Astrocyte (in vitro differentiated cells and primary cell): ENCODE results near the gene LGI1. TPM values are rescaled to one million over a fixed set of nuclear protein-coding genes. Genes with fewer than 3 reads are reported as not detected.
A peak's percentile ranks its signal among the peaks of the same experiment; 100 is the strongest.

Experiments used
- DNase-seq: peaks from one replicate; pipeline ENCODE4 v3.0.0-alpha.2; 2010; ENCODE audit warnings: low read depth
- FAIRE-seq: peaks from 2 replicates; lab custom pipeline; 2011; peaks lifted over from hg19 to GRCh38; lab: Jason Lieb, UNC
- H2AFZ ChIP-seq: 2 replicates; pipeline ENCODE4 v1.6.0; 2012; ENCODE audit warnings: low read depth, low read length, inconsistent platforms
- H3K27ac ChIP-seq: 2 replicates; pipeline ENCODE4 v1.5.1; 2011; ENCODE audit warnings: low read depth, low read length, inconsistent platforms
- H3K27me3 ChIP-seq: 2 replicates; pipeline ENCODE4 v1.6.0; 2011; ENCODE audit warnings: low read length, inconsistent platforms; ENCODE audit not compliant: insufficient read depth
- H3K36me3 ChIP-seq: 2 replicates; pipeline ENCODE4 v1.5.1; 2011; ENCODE audit warnings: low read length, inconsistent platforms; ENCODE audit not compliant: insufficient read depth
- H3K4me1 ChIP-seq: 2 replicates; pipeline ENCODE4 v1.5.1; 2011; ENCODE audit warnings: low read length, inconsistent platforms; ENCODE audit not compliant: insufficient read depth
- H3K4me2 ChIP-seq: 2 replicates; pipeline ENCODE4 v1.6.0; 2012; ENCODE audit warnings: low read length, inconsistent platforms
- H3K4me3 ChIP-seq: 2 replicates; pipeline ENCODE4 v1.5.1; 2011; ENCODE audit warnings: low read depth, mild to moderate bottlenecking, low read length, inconsistent platforms; ENCODE audit not compliant: insufficient read depth
- H3K79me2 ChIP-seq: 2 replicates; pipeline ENCODE4 v1.6.0; 2012; ENCODE audit warnings: mild to moderate bottlenecking, low read length, inconsistent platforms; ENCODE audit not compliant: insufficient read depth
- H3K9ac ChIP-seq: 2 replicates; pipeline ENCODE4 v1.6.0; 2012; ENCODE audit warnings: mild to moderate bottlenecking, low read length, inconsistent platforms
- H3K9me3 ChIP-seq: 2 replicates; pipeline ENCODE4 v1.5.1; 2012; ENCODE audit warnings: low read depth, mild to moderate bottlenecking, low read length, inconsistent platforms; ENCODE audit not compliant: insufficient read depth
- H4K20me1 ChIP-seq: 2 replicates; pipeline ENCODE4 v1.6.0; 2012; ENCODE audit warnings: low read length, inconsistent platforms; ENCODE audit not compliant: insufficient read depth
- H3K27ac Mint-ChIP-seq: one replicate; pipeline ENCODE4 v1.8.0; 2021; ENCODE audit warnings: mild to moderate bottlenecking, mixed read lengths; ENCODE audit not compliant: unreplicated experiment
- H3K27me3 Mint-ChIP-seq: one replicate; pipeline ENCODE4 v1.8.0; 2021; ENCODE audit warnings: low read depth, mixed read lengths; ENCODE audit not compliant: unreplicated experiment
- H3K36me3 Mint-ChIP-seq: one replicate; pipeline ENCODE4 v1.8.0; 2021; ENCODE audit warnings: low read depth, mixed read lengths; ENCODE audit not compliant: unreplicated experiment
- H3K4me1 Mint-ChIP-seq: one replicate; pipeline ENCODE4 v1.8.0; 2021; ENCODE audit warnings: low read depth, mixed read lengths; ENCODE audit not compliant: unreplicated experiment
- H3K4me3 Mint-ChIP-seq: one replicate; pipeline ENCODE4 v1.8.0; 2021; ENCODE audit warnings: mild to moderate bottlenecking, moderate library complexity, mixed read lengths; ENCODE audit not compliant: unreplicated experiment
- H3K9me3 Mint-ChIP-seq: one replicate; pipeline ENCODE4 v1.8.0; 2021; ENCODE audit warnings: mild to moderate bottlenecking, mixed read lengths; ENCODE audit not compliant: unreplicated experiment
- CTCF ChIP-seq: IDR thresholded peaks from 2 replicates; pipeline ENCODE4 v1.5.1; 2011; ENCODE audit warnings: low read depth, mild to moderate bottlenecking, inconsistent platforms, low read length, moderate library complexity; ENCODE audit not compliant: insufficient read depth
- EZH2 ChIP-seq: IDR thresholded peaks from 2 replicates; pipeline ENCODE4 v1.6.1; 2012; ENCODE audit warnings: mild to moderate bottlenecking, low read length, inconsistent platforms; ENCODE audit not compliant: insufficient read depth
- total RNA-seq: library from RNA; stranded (reverse); gene quantifications from 2 replicates; pipeline ENCODE4 v1.2.1, GENCODE V29; 2021

Gene LGI1
- total RNA-seq, 1 donor from 2014 or later, result 2.0 TPM

- no peak overlapping the region for H3K27ac Mint-ChIP-seq
- Histone ChIP-seq H4K20me1 (no peaks in the 10 kb centered on the region), H3K27ac (no peak overlapping the region), H3K4me3 (no peak overlapping the region), H3K79me2 (no peaks in the 10 kb centered on the region), H3K4me2 (no peak overlapping the region), H3K4me1 (no peaks in the 10 kb centered on the region), H3K9ac (no peak overlapping the region), H3K9me3 (no peaks in the 10 kb centered on the region), H3K36me3 (no peaks in the 10 kb centered on the region), H3K27me3 (no peaks in the 10 kb centered on the region), H2AFZ (no peak overlapping the region)
- DNase-seq, result no peak
- FAIRE-seq, result no peak
- no peaks in the 10 kb centered on the region for H3K27me3 Mint-ChIP-seq
- peak overlapping the region; percentile 54 for H3K4me3 Mint-ChIP-seq
- peaks cover 2% of the 10 kb centered on the region for H3K9me3 Mint-ChIP-seq
- no peaks in the 10 kb centered on the region for H3K36me3 Mint-ChIP-seq
- no peak for TF ChIP-seq CTCF
- no peak for TF ChIP-seq EZH2
- H3K4me1 Mint-ChIP-seq, result peaks cover 4% of the 10 kb centered on the region
Observed at GRCh38 chr10:93790439-93790838, 32.7 kb downstream of the LGI1 start.

- Histone ChIP-seq H3K36me3 (no peaks in the 10 kb centered on the region), H4K20me1 (no peaks in the 10 kb centered on the region), H3K4me2 (no peak overlapping the region), H3K27ac (no peak overlapping the region), H3K27me3 (no peaks in the 10 kb centered on the region), H3K4me1 (no peaks in the 10 kb centered on the region), H2AFZ (no peak overlapping the region), H3K9me3 (no peaks in the 10 kb centered on the region), H3K4me3 (no peak overlapping the region), H3K79me2 (no peaks in the 10 kb centered on the region), H3K9ac (no peak overlapping the region)
- no peak for FAIRE-seq
- H3K27ac Mint-ChIP-seq, result peak overlapping the region; percentile 20
- DNase-seq, result no peak
- peaks cover 5% of the 10 kb centered on the region for H3K4me1 Mint-ChIP-seq
- H3K27me3 Mint-ChIP-seq, result peaks cover 3% of the 10 kb centered on the region
- no peak overlapping the region for H3K4me3 Mint-ChIP-seq
- no peaks in the 10 kb centered on the region for H3K36me3 Mint-ChIP-seq
- H3K9me3 Mint-ChIP-seq, result peaks cover 2% of the 10 kb centered on the region
- no peak for TF ChIP-seq EZH2
- TF ChIP-seq CTCF, result no peak
Observed at GRCh38 chr10:93796167-93796566, 38.4 kb downstream of the LGI1 start.

GRCh38 chr10:93797825-93798224 lies 40.1 kb downstream of the LGI1 start:
- Histone ChIP-seq H2AFZ (no peak overlapping the region), H3K4me2 (no peak overlapping the region), H3K27ac (no peak overlapping the region), H3K79me2 (no peaks in the 10 kb centered on the region), H4K20me1 (no peaks in the 10 kb centered on the region), H3K36me3 (no peaks in the 10 kb centered on the region), H3K4me3 (no peak overlapping the region), H3K27me3 (no peaks in the 10 kb centered on the region), H3K9ac (no peak overlapping the region), H3K9me3 (no peaks in the 10 kb centered on the region), H3K4me1 (no peaks in the 10 kb centered on the region)
- DNase-seq (no peak), FAIRE-seq (no peak)
- Mint-ChIP-seq H3K9me3 (peaks cover 2% of the 10 kb centered on the region), H3K36me3 (no peaks in the 10 kb centered on the region), H3K27me3 (peaks cover 14% of the 10 kb centered on the region), H3K27ac (no peak overlapping the region), H3K4me1 (peaks cover 5% of the 10 kb centered on the region), H3K4me3 (no peak overlapping the region)
- no peak for TF ChIP-seq CTCF
- TF ChIP-seq EZH2, result no peak
